ENCODE measurements around the gene RASSF9. TPM values are rescaled to one million over a fixed set of nuclear protein-coding genes. Genes with fewer than 3 reads are reported as not detected.

Gene RASSF9
- total and polyA plus RNA-seq, 10 of the 15 experiments (the other 5 are each of a cell fraction or from before 2014, with no cell fraction given): under 0.01 to 0.10 TPM; not detected in 8

DNA sequence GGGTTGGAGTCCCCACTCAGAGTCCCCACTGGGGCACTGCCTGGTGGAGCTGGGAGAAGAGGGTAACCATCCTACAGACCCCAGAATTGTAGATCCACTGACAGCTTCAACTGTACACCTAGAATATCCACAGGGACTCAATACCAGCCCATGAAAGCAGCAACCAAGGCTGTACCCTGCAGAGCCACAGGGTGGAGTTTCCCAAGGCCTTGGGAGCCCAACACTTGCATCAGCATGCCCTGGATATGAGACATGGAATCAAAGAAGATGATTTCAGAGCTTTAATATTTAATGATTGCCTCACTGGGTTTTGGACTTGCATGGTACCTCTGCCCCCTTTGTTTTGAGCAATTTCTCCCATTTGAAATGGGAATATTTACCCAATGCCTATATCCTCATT lies 80.4 kb downstream of the RASSF9 start:
- ChIA-PET SMC1A (ENCODE audit: uncharacterized antibody, unreplicated experiment) (no interaction called here), CTCF (no interaction called here), POLR2A (no interaction called here), RAD21 (ENCODE audit: unreplicated experiment) (interaction anchor here (1.1 kb wide), 1 partner anchor 29 kb away, joined by 3 read pairs; no protein-coding TSS in a partner anchor)
- intact Hi-C loops (cut with micrococcal nuclease; ENCODE audit: unreplicated experiment): no loop called here
- no peaks in the 10 kb centered on the region for H3K79me2 ChIP-seq (ENCODE audit: control insufficient read depth, insufficient read depth, low read length)
- no peak overlapping the region for H2AFZ ChIP-seq (ENCODE audit: control insufficient read depth, low read depth, low read length)
- no peak overlapping the region for H3K4me2 ChIP-seq (ENCODE audit: control insufficient read depth, insufficient read depth)
- no peaks in the 10 kb centered on the region for H3K4me1 ChIP-seq (ENCODE audit: control insufficient read depth, insufficient read depth, low read length)
- no peaks in the 10 kb centered on the region for H4K20me1 ChIP-seq (ENCODE audit: control insufficient read depth, insufficient read depth)
- H3K27me3 ChIP-seq (replicated peaks in 1 of 2; ENCODE audit: control insufficient read depth in 2 of 2, insufficient read depth in 2 of 2, low read length in 1 of 2): no peaks in the 10 kb centered on the region
- FAIRE-seq (no peak), DNase-seq (ENCODE audit: low read depth, low spot score) (no peak), ATAC-seq (no peak)
- no peaks in the 10 kb centered on the region; the same call in 2 of the 3 replicates for H3K9me3 ChIP-seq (replicated peaks; ENCODE audit: control insufficient read depth, insufficient read depth, low read length)
- H3K36me3 ChIP-seq (ENCODE audit: control insufficient read depth in 2 of 2, insufficient read depth in 2 of 2, low read length in 1 of 2): no peaks in the 10 kb centered on the region
- H3K9ac ChIP-seq (ENCODE audit: control insufficient read depth, insufficient read depth, low read length): no peak overlapping the region
- no peak overlapping the region for H3K4me3 ChIP-seq
- in situ Hi-C loops (cut with MboI): no loop called here
- no peak overlapping the region for H3K27ac ChIP-seq (ENCODE audit: control insufficient read depth, insufficient read depth)
- BruUV-seq (replicated peaks): no TSS peak
- TF ChIP-seq E2F4 (IDR thresholded peaks at IDR 0.05; ENCODE audit: low read depth, low read length) (no peak), ELK1 (IDR thresholded peaks at IDR 0.05; ENCODE audit: low read depth, low read length) (no peak), NFYB (IDR thresholded peaks at IDR 0.05; ENCODE audit: insufficient read depth, low read depth, low read length) (no peak), SIX5 (IDR thresholded peaks at IDR 0.05; ENCODE audit: low read depth, low read length, severe bottlenecking) (no peak), CHD1 (IDR thresholded peaks at IDR 0.05; ENCODE audit: low read depth, low read length) (no peak), HSF1 (IDR thresholded peaks at IDR 0.05; ENCODE audit: low read depth, low read length) (no peak), REST (IDR thresholded peaks at IDR 0.05; ENCODE audit: low read depth, low read length) (no peak), ZNF384 (IDR thresholded peaks at IDR 0.05; ENCODE audit: borderline replicate concordance, low read depth, low read length) (no peak), PAX8 (IDR thresholded peaks at IDR 0.05) (no peak), FOXM1 (IDR thresholded peaks at IDR 0.05; ENCODE audit: low read depth, low read length) (no peak), IKZF2 (IDR thresholded peaks at IDR 0.05) (no peak), NFXL1 (IDR thresholded peaks at IDR 0.05; ENCODE audit: borderline replicate concordance) (no peak), EED (IDR thresholded peaks at IDR 0.05; ENCODE audit: low read depth) (no peak)
- TF ChIP-seq, protein P1, sequence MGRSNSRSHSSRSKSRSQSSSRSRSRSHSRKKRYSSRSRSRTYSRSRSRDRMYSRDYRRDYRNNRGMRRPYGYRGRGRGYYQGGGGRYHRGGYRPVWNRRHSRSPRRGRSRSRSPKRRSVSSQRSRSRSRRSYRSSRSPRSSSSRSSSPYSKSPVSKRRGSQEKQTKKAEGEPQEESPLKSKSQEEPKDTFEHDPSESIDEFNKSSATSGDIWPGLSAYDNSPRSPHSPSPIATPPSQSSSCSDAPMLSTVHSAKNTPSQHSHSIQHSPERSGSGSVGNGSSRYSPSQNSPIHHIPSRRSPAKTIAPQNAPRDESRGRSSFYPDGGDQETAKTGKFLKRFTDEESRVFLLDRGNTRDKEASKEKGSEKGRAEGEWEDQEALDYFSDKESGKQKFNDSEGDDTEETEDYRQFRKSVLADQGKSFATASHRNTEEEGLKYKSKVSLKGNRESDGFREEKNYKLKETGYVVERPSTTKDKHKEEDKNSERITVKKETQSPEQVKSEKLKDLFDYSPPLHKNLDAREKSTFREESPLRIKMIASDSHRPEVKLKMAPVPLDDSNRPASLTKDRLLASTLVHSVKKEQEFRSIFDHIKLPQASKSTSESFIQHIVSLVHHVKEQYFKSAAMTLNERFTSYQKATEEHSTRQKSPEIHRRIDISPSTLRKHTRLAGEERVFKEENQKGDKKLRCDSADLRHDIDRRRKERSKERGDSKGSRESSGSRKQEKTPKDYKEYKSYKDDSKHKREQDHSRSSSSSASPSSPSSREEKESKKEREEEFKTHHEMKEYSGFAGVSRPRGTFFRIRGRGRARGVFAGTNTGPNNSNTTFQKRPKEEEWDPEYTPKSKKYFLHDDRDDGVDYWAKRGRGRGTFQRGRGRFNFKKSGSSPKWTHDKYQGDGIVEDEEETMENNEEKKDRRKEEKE (IDR thresholded peaks at IDR 0.05): no peak
